HepG2 (cell line): ENCODE data around the gene BPIFA1. TPM values are rescaled to one million over a fixed set of nuclear protein-coding genes. Genes with fewer than 3 reads are reported as not detected.

Experiments
- BORCS8-MEF2B ChIP-seq: sonication (generic); formaldehyde crosslinking; IDR thresholded peaks from 2 replicates; pipeline ENCODE4 v1.8.0; 2022; ENCODE audit warnings: mild to moderate bottlenecking, missing genetic modification reagents
- FLYWCH1 ChIP-seq: sonication (generic); formaldehyde crosslinking; IDR thresholded peaks from 2 replicates; pipeline ENCODE4 v1.8.1; 2023; ENCODE audit warnings: mild to moderate bottlenecking, missing genetic modification reagents
- FOXK2 ChIP-seq: fragments of 450-650 bp; IDR thresholded peaks from 2 replicates; pipeline ENCODE4 v1.6.1; 2016
- LRRFIP1 ChIP-seq: sonication (generic); formaldehyde crosslinking; conservative IDR thresholded peaks from 2 replicates; pipeline ENCODE4 v1.4.0; 2020; ENCODE audit warnings: missing genetic modification reagents
- SP1 ChIP-seq, 2 experiments: fragments of 450-650 bp in 1 of 2; sonication (generic) in 1 of 2; formaldehyde crosslinking in 1 of 2; IDR thresholded peaks; 2 replicates each; pipeline versions ENCODE4 v1.4.0 to v1.6.1; 2016 to 2020; ENCODE audit warnings: missing genetic modification reagents in 1 of 2
- STAG1 ChIP-seq: sonication (generic); formaldehyde crosslinking; IDR thresholded peaks from 2 replicates; pipeline ENCODE4 v1.4.0; 2020; ENCODE audit warnings: missing genetic modification reagents
- ZBTB10 ChIP-seq: sonication (generic); formaldehyde crosslinking; IDR thresholded peaks from 2 replicates; pipeline ENCODE4 v1.4.0; 2020; ENCODE audit warnings: missing genetic modification reagents, borderline replicate concordance
- ZNF407 ChIP-seq: sonication (generic); formaldehyde crosslinking; IDR thresholded peaks from one replicate; pipeline ENCODE4 v1.5.1; 2020; ENCODE audit warnings: mild to moderate bottlenecking, missing genetic modification reagents; ENCODE audit errors: not compliant biosample characterization
- ZSCAN25 ChIP-seq: sonication (generic); formaldehyde crosslinking; IDR thresholded peaks from 2 replicates; pipeline ENCODE4 v1.8.0; 2022; ENCODE audit warnings: mild to moderate bottlenecking, missing genetic modification reagents
- ZUFSP ChIP-seq: sonication (generic); formaldehyde crosslinking; IDR thresholded peaks from 2 replicates; pipeline ENCODE4 v1.9.0; 2021; ENCODE audit warnings: missing genetic modification reagents, mild to moderate bottlenecking, borderline replicate concordance
- polyA plus RNA-seq, 8 experiments: library from polyadenylated mRNA; depleted of rRNA in 3 of 8; stranded (reverse) in 7 of 8; unstranded in 1 of 8; fragments of >200 nt; fragmentation: Illumina TruSeq in 4 of 8; extraction: Trizol in 4 of 8; gene quantifications; 2 replicates each; pipeline versions ENCODE4 v1.2.1 to v1.2.3, GENCODE V29; 2011 to 2016; ENCODE audit warnings: low read depth in 4 of 8, missing spikeins in 1 of 8, mixed read lengths in 1 of 8; ENCODE audit not compliant: insufficient read depth in 1 of 8
- total RNA-seq, 5 experiments: library from RNA; depleted of rRNA; stranded (reverse); fragments of >200 nt; fragmentation: Illumina TruSeq; extraction: Trizol; gene quantifications; 2 replicates each; pipeline ENCODE4 v1.2.3, GENCODE V29; 2016; ENCODE audit warnings: low read depth in 1 of 5

Gene BPIFA1
- total and polyA plus RNA-seq, 2 of the 13 experiments (the other 11 are each of a cell fraction or from before 2014, with no cell fraction given): not detected

GRCh38 chr20:33188421-33188820 lies 47.4 kb upstream of the BPIFA1 start (continued):
- TF ChIP-seq FLYWCH1: no peak
- no peak for TF ChIP-seq ZUFSP
- no peak for TF ChIP-seq FOXK2
- no peak for TF ChIP-seq ZSCAN25 (CRISPR knock-in tag)
- TF ChIP-seq ZBTB10 (CRISPR knock-in tag): no peak
- no peak for TF ChIP-seq LRRFIP1 (CRISPR knock-in tag)
- no peak for TF ChIP-seq ZNF407 (CRISPR knock-in tag)
- no peak for TF ChIP-seq BORCS8-MEF2B (CRISPR knock-in tag)
- no peak for TF ChIP-seq STAG1
- no peak for TF ChIP-seq SP1 (IDR thresholded peaks at IDR 0.05)
- TF ChIP-seq SP1 (CRISPR knock-in tag; IDR thresholded peaks at IDR 0.05): no peak
